Gastrocnemius medialis (tissue), 4 donors: ENCODE measurements around the gene CCDC142.

Experiments used
- CTCF ChIP-seq, 5 experiments: fragments of 450-650 bp in 3 of 5; fragments of 200-600 bp in 2 of 5; sonication (generic) in 2 of 5; IDR thresholded peaks in 4 of 5; conservative IDR thresholded peaks in 1 of 5; 1 replicate in 4 of 5; 2 replicates in 1 of 5; pipeline ENCODE4 v1.5.1; 2016 to 2019; ENCODE audit warnings: antibody characterized with exemption in 5 of 5, mild to moderate bottlenecking in 3 of 5, moderate library complexity in 3 of 5
- POLR2A ChIP-seq, 2 donors: fragments of 450-650 bp; IDR thresholded peaks; one replicate each; pipeline ENCODE4 v1.6.1; 2017; ENCODE audit warnings: antibody characterized with exemption in 2 of 2, mild to moderate bottlenecking in 2 of 2, moderate library complexity in 2 of 2

- no peak for TF ChIP-seq CTCF (IDR thresholded peaks at IDR 0.05 in 4 of 5, conservative IDR thresholded peaks at IDR 0.05 in 1 of 5)
- no peak for TF ChIP-seq POLR2A (IDR thresholded peaks at IDR 0.05)
Observed at GRCh38 chr2:74504591-74504990, 21.8 kb upstream of the CCDC142 start.
